Stimulated activated naive CD4-positive, alpha-beta T cell (primary cell): ENCODE data around the gene AKR1C1.
A peak's percentile ranks its signal among the peaks of the same experiment; 100 is the strongest.
"Not testable (repeated sequence)": the region's sequence is repeated elsewhere in the genome, so short reads cannot be mapped to it uniquely, and the experiment has no call there.

ENCODE experiments used
- DNase-seq, 6 experiments: peaks; one replicate each; lab custom pipeline; 2025; lab: John Stamatoyannopoulos, UW

Gene AKR1C1

GRCh38 chr10:4947635-4948596 lies 15.3 kb upstream of the AKR1C1 start:
- no peak for DNase-seq

GRCh38 chr10:4951512-4952162 lies 11.6 kb upstream of the AKR1C1 start:
- not testable (repeated sequence) for DNase-seq

GRCh38 chr10:4953405-4953804 lies 9.8 kb upstream of the AKR1C1 start:
- no peak for DNase-seq

GRCh38 chr10:4956088-4956487 lies 7.1 kb upstream of the AKR1C1 start:
- DNase-seq: not testable (repeated sequence)

GRCh38 chr10:4956955-4957645 lies 6.1 kb upstream of the AKR1C1 start:
- DNase-seq: not testable (repeated sequence)

GRCh38 chr10:4961558-4961957 lies 1.7 kb upstream of the AKR1C1 start:
- DNase-seq: not testable (repeated sequence)

GRCh38 chr10:4962308-4962707 lies 907 bp upstream of the AKR1C1 start:
- DNase-seq: not testable (repeated sequence)

GRCh38 chr10:4963815-4964154 lies 570 bp downstream of the AKR1C1 start:
- not testable (repeated sequence) for DNase-seq

GRCh38 chr10:4965763-4966162 lies 2.5 kb downstream of the AKR1C1 start:
- not testable (repeated sequence) for DNase-seq

GRCh38 chr10:4967189-4967588 lies 4.0 kb downstream of the AKR1C1 start:
- DNase-seq: not testable (repeated sequence)

GRCh38 chr10:4969289-4969688 lies 6.1 kb downstream of the AKR1C1 start:
- not testable (repeated sequence) for DNase-seq

- not testable (repeated sequence) for DNase-seq
Measured at GRCh38 chr10:4970362-4970761, 7.1 kb downstream of the AKR1C1 start.

GRCh38 chr10:4972369-4973142 lies 9.3 kb downstream of the AKR1C1 start:
- DNase-seq: not testable (repeated sequence)

GRCh38 chr10:4973294-4973693 lies 10.1 kb downstream of the AKR1C1 start:
- not testable (repeated sequence) for DNase-seq

GRCh38 chr10:4974400-4974799 lies 11.2 kb downstream of the AKR1C1 start:
- not testable (repeated sequence) for DNase-seq

- DNase-seq: no peak
Measured at GRCh38 chr10:4977025-4977424, 13.8 kb downstream of the AKR1C1 start.

GRCh38 chr10:4978870-4979269 lies 15.7 kb downstream of the AKR1C1 start:
- no peak for DNase-seq

- no peak for DNase-seq
Measured at GRCh38 chr10:4980793-4981192, 17.6 kb downstream of the AKR1C1 start.

- peak in 1 of 6 experiments; percentile 4 for DNase-seq
Measured at GRCh38 chr10:4981722-4982471, 18.7 kb downstream of the AKR1C1 start.

GRCh38 chr10:4982764-4983226 lies 19.6 kb downstream of the AKR1C1 start:
- DNase-seq: no peak
